Measurements from ENCODE around the gene MEX3A. TPM values are rescaled to one million over a fixed set of nuclear protein-coding genes. Genes with fewer than 3 reads are reported as not detected.
A peak's percentile ranks its signal among the peaks of the same experiment; 100 is the strongest.
"Not testable (repeated sequence)": the region's sequence is repeated elsewhere in the genome, so short reads cannot be mapped to it uniquely, and the experiment has no call there.

The MEX3A gene
- total RNA-seq, 4 donors from 2014 or later, result 0.15 to 1.4 (median 0.65) TPM

GRCh38 chr1:156120318-156120717, 38.1 kb upstream of the MEX3A start:
- peaks cover 0 to 8% (median 0%) of the 10 kb centered on the region in 3 donors for H3K36me3 ChIP-seq
- peaks cover 71 to 92% (median 85%) of the 10 kb centered on the region in 3 donors for H3K4me1 ChIP-seq
- intact Hi-C loops (cut with DNase I), result no loop called here
- DNase-seq, result no peak
- no peaks in the 10 kb centered on the region for H3K9me3 ChIP-seq
- WGBS, 2 donors, result 70 to 73% methylated on average over 3 of the region's 3 CpGs
- peak overlapping the region in 3 of 4 donors; percentile 91 to 93 (median 91) for H3K4me3 ChIP-seq
- TF ChIP-seq, protein P1, sequence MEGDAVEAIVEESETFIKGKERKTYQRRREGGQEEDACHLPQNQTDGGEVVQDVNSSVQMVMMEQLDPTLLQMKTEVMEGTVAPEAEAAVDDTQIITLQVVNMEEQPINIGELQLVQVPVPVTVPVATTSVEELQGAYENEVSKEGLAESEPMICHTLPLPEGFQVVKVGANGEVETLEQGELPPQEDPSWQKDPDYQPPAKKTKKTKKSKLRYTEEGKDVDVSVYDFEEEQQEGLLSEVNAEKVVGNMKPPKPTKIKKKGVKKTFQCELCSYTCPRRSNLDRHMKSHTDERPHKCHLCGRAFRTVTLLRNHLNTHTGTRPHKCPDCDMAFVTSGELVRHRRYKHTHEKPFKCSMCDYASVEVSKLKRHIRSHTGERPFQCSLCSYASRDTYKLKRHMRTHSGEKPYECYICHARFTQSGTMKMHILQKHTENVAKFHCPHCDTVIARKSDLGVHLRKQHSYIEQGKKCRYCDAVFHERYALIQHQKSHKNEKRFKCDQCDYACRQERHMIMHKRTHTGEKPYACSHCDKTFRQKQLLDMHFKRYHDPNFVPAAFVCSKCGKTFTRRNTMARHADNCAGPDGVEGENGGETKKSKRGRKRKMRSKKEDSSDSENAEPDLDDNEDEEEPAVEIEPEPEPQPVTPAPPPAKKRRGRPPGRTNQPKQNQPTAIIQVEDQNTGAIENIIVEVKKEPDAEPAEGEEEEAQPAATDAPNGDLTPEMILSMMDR (IDR thresholded peaks at IDR 0.05), result no peak
- no peak for TF ChIP-seq POLR2A (IDR thresholded peaks at IDR 0.05)
- H3K27me3 ChIP-seq, result no peaks in the 10 kb centered on the region
- H3K27ac ChIP-seq, result peak overlapping the region; percentile 91 to 99 (median 98)

- Histone ChIP-seq H3K27me3 (no peaks in the 10 kb centered on the region), H3K4me1 (peaks cover 67 to 86% (median 79%) of the 10 kb centered on the region in 3 donors), H3K36me3 (peaks cover 0 to 8% (median 0%) of the 10 kb centered on the region in 3 donors), H3K27ac (peak overlapping the region; percentile 91 to 99 (median 98)), H3K4me3 (peak overlapping the region in 3 of 4 donors; percentile 91 to 93 (median 91)), H3K9me3 (no peaks in the 10 kb centered on the region)
- intact Hi-C loops (cut with DNase I), result no loop called here
- TF ChIP-seq, protein P1 (IDR thresholded peaks at IDR 0.05), result no peak
- TF ChIP-seq POLR2A (IDR thresholded peaks at IDR 0.05), result peak in 1 of 4 donors; percentile 29
- 6 to 33% methylated on average over 2 to 3 of the region's 3 CpGs for WGBS, 2 donors
- no peak for DNase-seq
Observed at GRCh38 chr1:156119503-156120209, 37.4 kb upstream of the MEX3A start.

DNA sequence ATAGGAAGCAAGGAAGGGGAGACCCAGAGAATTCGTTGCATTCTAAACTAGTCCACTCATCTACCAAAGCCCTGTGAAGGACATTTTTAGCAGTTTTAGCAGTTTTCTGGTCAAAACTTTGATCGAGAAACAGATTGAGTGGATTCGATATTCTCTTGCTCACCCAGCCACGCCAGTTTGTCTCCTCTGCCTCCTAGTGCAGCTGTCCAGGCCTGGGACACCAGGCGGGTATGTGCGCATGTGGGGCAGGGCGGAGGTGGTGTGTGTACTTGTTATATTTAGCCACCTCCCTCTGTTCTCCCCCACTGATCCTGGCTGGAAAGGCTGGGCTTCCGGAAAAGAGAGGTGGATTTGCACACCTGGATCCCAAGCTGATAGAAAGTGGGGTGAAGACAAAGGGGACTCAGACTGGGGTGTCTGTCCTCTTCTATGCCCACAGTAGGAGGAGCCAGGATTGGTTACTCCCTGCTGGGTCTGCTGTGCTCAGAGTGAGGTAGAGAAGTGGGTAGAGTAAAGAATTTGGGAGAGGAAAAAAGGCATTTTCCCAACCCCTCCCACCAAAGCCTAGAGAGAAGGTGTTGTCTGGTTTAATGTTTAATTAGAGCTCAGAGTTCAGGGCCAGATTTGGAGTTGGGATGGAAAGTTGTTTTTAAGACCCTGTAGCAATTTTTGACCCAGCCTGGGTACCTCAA, 36.1 kb upstream of the MEX3A start:
- Histone ChIP-seq H3K27me3 (no peaks in the 10 kb centered on the region), H3K27ac (peak overlapping the region; percentile 91 to 99 (median 98)), H3K9me3 (no peaks in the 10 kb centered on the region), H3K4me3 (peak overlapping the region; percentile 91 to 93 (median 92)), H3K36me3 (peaks cover 0 to 8% (median 0%) of the 10 kb centered on the region in 3 donors), H3K4me1 (peaks cover 66 to 85% (median 76%) of the 10 kb centered on the region in 3 donors)
- 4 to 18% methylated on average over 7 to 8 of the region's 8 CpGs for WGBS, 2 donors
- intact Hi-C loops (cut with DNase I), result no loop called here
- no peak for DNase-seq
- TF ChIP-seq, protein P1 (IDR thresholded peaks at IDR 0.05), result no peak
- peak in 2 of 4 donors; percentile 40 to 67 for TF ChIP-seq POLR2A (IDR thresholded peaks at IDR 0.05)

DNA sequence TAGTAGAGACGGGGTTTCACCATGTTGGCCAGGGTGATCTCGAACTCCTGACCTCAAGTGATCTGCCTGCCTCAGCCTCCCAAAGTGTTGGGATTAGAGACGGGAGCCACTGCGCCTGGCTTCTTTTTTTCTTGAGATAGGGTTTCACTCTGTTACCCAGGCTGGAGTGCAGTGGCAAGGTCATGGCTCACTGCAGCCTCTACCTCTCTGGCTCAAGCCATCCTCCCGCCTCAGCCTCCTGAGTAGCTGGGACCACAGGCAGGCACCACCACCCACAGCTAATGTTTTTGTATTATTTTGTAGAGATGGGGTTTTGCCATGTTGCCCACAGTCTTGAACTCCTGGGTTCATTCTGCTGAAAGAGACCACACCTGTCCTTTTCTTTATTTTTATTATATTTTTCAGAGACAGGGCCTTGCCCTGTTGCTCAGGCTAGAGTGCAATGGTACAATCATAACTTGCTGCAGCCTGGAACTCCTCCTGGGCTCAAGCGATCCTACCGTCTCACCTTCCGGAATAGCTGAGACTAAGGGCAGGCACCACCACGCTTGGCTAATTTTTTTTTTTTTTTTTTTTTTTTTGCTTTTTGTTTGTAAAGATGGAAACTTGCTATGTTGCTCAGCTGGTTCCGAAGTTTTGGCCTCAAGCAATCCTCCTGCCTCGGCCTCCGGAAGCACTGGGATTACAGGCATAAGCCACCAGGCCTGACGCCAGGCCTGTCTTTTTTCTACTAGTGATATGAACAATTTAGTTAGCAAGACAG, 35.3 kb upstream of the MEX3A start:
- Histone ChIP-seq H3K4me3 (peak overlapping the region; percentile 91 to 93 (median 92)), H3K36me3 (peaks cover 0 to 8% (median 0%) of the 10 kb centered on the region in 3 donors), H3K9me3 (no peaks in the 10 kb centered on the region), H3K27me3 (no peaks in the 10 kb centered on the region), H3K27ac (peak overlapping the region; percentile 91 to 99 (median 98)), H3K4me1 (peaks cover 63 to 85% (median 75%) of the 10 kb centered on the region in 3 donors)
- intact Hi-C loops (cut with DNase I), result no loop called here
- TF ChIP-seq, protein P1 (IDR thresholded peaks at IDR 0.05), result no peak
- no peak for TF ChIP-seq POLR2A (IDR thresholded peaks at IDR 0.05)
- no peak for DNase-seq
- WGBS, 2 donors, result 19 to 21% methylated on average over 11 to 13 of the region's 13 CpGs

- 13 to 15% methylated on average over 4 to 5 of the region's 5 CpGs for WGBS, 2 donors
- H3K9me3 ChIP-seq; intact Hi-C loops (cut with DNase I); DNase-seq; H3K27me3 ChIP-seq; H3K36me3 ChIP-seq: not testable (repeated sequence)
- Histone ChIP-seq H3K4me1 (peaks cover 55 to 85% (median 72%) of the 10 kb centered on the region in 3 donors), H3K27ac (peak overlapping the region; percentile 96 to 99 (median 98)), H3K4me3 (peak overlapping the region; percentile 91 to 93 (median 92))
Observed at GRCh38 chr1:156116731-156117130, 34.5 kb upstream of the MEX3A start.

Measured in esophagus squamous epithelium (tissue), 5 donors.